HL-60/S4 treated with phorbol 12-myristate 13-acetate at 8.2 ng/mL for 4 days and 3 days (cell line): ENCODE measurements around the gene CHST3.
"Not testable (repeated sequence)": the region's sequence is repeated elsewhere in the genome, so short reads cannot be mapped to it uniquely, and the experiment has no call there.

Experiments used
- in situ Hi-C: fragments of 300-500 bp; cut with MboI; formaldehyde crosslinking; loops from 2 replicates; pipeline ENCODE4 v1.15.0; 2022; ENCODE audit warnings: low sequenced_read_pairs

CHST3 gene

GRCh38 chr10:72026278-72027111 is 62.3 kb downstream of the CHST3 start:
- in situ Hi-C loops = no loop called here

GRCh38 chr10:72027498-72027897 is 63.3 kb downstream of the CHST3 start:
- in situ Hi-C loops = no loop called here

GRCh38 chr10:72029414-72029813 is 65.2 kb downstream of the CHST3 start:
- in situ Hi-C loops = no loop called here

GRCh38 chr10:72030762-72031543 is 66.8 kb downstream of the CHST3 start:
- in situ Hi-C loops = no loop called here

GRCh38 chr10:72031706-72032105 is 67.5 kb downstream of the CHST3 start:
- in situ Hi-C loops = no loop called here

- in situ Hi-C loops = not testable (repeated sequence)
Observed at GRCh38 chr10:72032409-72033162, 68.4 kb downstream of the CHST3 start.

- in situ Hi-C loops = no loop called here
Observed at GRCh38 chr10:72034040-72034499, 69.9 kb downstream of the CHST3 start.

GRCh38 chr10:72034761-72035160 is 70.6 kb downstream of the CHST3 start:
- in situ Hi-C loops = no loop called here

- in situ Hi-C loops = no loop called here
Observed at GRCh38 chr10:72035252-72035887, 71.2 kb downstream of the CHST3 start.

GRCh38 chr10:72037266-72037665 is 73.1 kb downstream of the CHST3 start:
- in situ Hi-C loops = no loop called here

- in situ Hi-C loops = no loop called here
Observed at GRCh38 chr10:72037811-72038210, 73.6 kb downstream of the CHST3 start.

GRCh38 chr10:72038458-72039001 is 74.3 kb downstream of the CHST3 start:
- in situ Hi-C loops = no loop called here

- in situ Hi-C loops = no loop called here
Observed at GRCh38 chr10:72039377-72039776, 75.2 kb downstream of the CHST3 start.

GRCh38 chr10:72041491-72041890 is 77.3 kb downstream of the CHST3 start:
- in situ Hi-C loops = no loop called here

GRCh38 chr10:72043016-72043834 is 79.0 kb downstream of the CHST3 start:
- in situ Hi-C loops = no loop called here

GRCh38 chr10:72044417-72045041 is 80.3 kb downstream of the CHST3 start:
- in situ Hi-C loops = no loop called here

- in situ Hi-C loops = no loop called here
Observed at GRCh38 chr10:72045586-72045985, 81.4 kb downstream of the CHST3 start.

GRCh38 chr10:72048450-72049124 is 84.4 kb downstream of the CHST3 start:
- in situ Hi-C loops = no loop called here

- in situ Hi-C loops = no loop called here
Observed at GRCh38 chr10:72049472-72049871, 85.3 kb downstream of the CHST3 start.
